Stimulated activated CD4-positive, alpha-beta T cell treated with anti-CD3 and anti-CD28 coated beads, Interleukin-15, amount 100 ng/mL, for 24 hours (primary cell): ENCODE data around the gene OSGEP.

Experiments
- DNase-seq: peaks from one replicate; pipeline ENCODE4 v3.0.0-alpha.2; 2020

OSGEP gene

DNA sequence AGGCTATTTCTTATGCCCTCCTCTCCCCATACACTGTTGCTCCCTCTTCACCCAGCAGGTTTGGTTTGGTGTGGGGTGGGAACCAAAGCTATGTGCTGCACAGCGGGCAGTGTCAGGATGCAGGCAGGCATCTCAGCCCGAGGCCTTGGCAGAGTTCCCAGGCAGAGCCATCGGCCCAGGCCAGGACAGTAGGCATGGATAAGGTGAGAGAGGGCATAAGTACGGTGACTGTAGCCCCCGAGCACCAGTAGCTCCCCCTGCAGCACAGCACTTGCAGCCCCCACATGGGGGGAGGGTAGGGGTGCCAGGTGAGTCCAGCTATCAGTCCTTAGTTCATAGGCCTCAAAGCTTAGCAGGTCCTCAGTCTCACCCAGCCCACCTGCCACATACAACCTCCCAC lies 25.8 kb downstream of the OSGEP start:
- no peak for DNase-seq

- DNase-seq: no peak
Measured at GRCh38 chr14:20428010-20428365, 26.6 kb downstream of the OSGEP start.

DNA sequence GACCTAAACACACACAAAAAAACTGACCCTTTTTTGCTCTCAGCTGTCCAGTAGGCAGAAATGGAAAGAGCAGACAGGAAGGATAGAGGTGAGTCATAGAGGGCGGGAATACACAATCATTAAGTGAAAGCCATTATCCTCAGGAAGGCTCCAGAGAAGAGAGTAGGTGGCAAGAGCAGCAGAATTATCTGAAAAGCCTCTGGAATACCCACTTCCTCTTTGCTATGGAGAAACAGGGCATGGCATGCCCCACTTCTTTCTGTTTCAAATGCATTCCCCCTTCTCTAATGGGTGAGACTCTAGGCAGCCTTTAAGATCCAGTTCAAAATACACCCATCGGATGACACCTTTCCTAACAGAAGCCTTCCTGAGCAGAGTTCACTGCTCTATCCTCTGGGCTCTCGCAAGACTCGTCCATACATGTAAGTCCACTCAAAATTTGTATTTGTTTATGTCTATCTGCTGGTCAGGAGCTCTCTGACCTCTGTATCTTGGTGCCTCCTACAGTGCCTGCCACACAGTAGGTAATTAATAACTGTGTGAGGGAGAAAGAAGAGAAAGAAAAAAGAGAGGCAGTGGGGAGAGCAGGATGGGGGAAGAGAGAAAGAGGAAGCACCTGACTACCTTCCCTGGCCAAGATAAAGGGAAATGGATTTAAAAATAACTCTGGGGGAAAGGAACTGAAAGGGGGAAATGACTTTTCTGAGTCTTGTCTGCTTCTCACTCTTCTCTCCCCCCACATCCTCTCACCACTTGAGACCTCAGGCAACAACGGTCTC lies 27.2 kb downstream of the OSGEP start:
- DNase-seq: no peak

- DNase-seq: no peak
Measured at GRCh38 chr14:20424851-20425250, 29.8 kb downstream of the OSGEP start.

DNA sequence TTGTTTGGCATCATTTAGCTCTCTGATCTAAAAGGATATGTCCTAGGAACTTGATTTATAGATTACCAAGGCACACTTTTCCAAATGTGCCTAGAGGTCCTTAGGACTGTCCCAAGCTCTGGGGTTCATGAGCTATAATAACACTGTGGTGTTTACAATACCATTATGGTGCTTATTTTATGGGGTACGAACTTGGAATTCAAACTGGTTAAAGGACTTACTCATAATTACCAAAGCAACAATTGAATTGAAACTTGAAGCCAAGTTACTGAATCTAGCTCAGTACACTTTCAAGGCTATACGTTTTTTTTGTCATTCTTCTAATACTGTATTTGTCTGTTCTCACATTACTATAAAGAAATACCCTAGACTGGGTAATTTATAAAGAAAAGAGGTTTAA lies 31.7 kb downstream of the OSGEP start:
- DNase-seq: no peak

DNA sequence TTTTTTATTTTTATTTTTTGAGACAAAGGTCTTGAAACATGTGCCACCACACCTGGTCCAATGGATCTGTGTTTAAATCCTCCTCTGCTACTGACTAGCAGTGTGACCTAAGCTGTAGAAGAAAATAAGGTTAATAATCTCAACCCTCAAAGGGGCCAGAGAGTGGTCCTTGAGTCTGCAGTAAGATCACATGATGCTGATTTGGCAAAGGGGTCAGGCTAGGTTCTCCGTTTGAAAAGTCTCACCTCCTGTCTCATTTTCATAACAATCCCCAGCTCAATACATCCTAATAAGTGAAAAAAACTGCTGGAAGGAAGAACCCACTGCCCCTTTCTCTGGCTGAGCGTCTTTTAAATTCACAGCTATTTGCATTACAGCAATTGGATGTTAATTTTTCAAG lies 33.3 kb downstream of the OSGEP start:
- DNase-seq: no peak

GRCh38 chr14:20419419-20419818 lies 35.2 kb downstream of the OSGEP start:
- no peak for DNase-seq

DNA sequence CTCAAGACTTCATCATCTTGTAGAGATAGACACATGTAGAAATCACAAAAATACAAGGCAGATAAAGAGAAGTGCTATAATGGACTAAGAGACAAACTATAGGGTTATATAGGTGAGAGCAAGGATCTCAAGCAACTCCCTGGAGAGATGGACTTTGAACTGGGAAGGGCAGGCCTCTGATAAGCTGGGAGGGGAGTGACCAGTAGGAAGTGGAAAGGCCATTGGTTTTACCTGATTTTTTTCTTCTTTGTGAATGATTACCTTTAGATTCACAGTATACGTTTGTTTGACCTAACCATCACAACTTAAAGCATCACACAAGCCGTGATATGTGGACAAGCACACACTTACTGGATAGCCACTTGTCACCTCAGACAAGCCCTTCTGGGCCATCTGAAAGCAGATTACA lies 36.1 kb downstream of the OSGEP start:
- no peak for DNase-seq

GRCh38 chr14:20417250-20418186 lies 37.1 kb downstream of the OSGEP start:
- no peak for DNase-seq

DNA sequence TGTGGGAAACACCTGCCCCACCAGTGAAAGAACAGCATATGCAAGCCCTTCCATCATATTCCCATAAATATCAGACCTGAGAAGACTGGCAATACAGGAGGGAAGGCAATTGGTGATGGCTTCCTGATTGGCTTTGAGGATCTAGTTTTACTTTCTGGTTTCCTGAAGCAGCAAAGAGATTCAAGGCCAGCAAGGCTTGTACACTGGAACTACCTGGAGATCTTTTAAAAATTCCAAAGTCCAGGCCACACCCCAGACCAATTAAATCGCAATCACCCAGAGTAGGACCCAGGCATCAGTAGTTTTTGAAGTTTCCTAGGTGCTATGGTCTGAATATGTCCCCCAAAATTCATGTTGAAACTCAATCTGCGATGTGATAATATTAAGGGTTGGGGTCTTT lies 38.4 kb downstream of the OSGEP start:
- DNase-seq: no peak

DNA sequence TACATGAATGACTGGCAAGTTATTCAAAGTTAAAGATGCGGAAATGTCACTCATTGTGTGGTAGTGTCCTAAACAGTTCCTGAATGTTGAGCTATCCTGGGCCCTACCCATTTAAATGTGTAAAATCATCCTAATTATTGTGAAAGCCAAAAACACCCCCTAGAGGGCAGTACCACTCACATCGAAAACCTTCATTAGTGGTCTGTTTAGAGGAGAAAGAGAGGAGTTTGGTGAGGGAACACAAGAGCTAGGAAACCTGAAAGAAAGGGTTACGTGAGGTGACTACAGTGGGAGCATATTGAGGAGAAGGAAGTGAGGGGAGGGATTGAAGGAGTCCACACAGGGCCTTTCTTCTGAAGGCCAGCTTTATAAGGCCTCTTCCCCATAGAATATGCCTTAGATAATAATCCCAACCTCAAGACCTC lies 38.8 kb downstream of the OSGEP start:
- peak; percentile 41 for DNase-seq

- peak; percentile 40 for DNase-seq
Measured at GRCh38 chr14:20413744-20414082, 40.9 kb downstream of the OSGEP start.

DNA sequence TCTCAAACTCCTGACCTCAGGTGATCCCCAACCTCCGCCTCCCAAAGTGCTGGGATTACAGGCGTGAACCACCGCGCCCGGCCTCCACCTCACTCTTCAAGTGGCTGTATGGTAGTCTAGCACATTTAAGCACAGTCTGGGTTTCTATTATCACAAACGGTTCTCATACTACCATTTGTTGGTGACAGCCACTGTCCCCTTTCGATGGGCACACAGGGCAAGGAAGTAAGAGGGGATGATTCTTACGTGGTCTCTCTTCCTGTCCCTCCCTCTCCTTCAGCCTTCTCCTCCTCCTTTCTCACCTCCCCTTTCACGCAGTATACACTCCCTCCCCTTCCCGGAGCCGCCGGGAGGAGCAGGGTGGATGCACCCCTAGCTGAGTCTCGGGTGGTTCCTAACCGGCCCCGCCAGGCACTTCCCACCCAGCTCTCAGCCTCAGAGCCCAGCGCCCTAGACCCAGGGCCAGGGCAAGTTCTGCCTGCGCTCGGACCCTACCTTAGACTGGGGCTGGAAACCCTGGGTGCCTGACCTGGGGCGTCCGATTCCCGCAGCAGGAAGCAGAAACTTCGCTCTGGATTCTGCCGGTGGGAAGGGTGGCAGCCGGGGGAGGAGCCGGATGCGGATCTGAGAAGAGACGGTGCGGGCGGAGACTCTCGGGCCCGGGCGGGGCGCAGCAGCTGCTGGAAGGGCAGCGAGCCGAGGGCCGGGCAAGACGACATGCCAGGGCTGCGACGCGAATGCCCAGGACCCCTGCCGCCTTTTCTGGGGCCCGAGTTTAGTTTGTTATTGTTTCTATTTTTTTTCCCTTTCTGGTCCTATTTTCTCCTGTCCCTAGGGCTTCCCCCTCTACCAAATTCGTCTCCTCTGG lies 41.5 kb downstream of the OSGEP start, which contains the start of gene TEP1:
TEP1 (minus strand) TSS at position 626 of the 868 bp plus-strand sequence. CDS start 5,062 bp downstream, outside the sequence.
- peak; percentile 89 for DNase-seq

DNA sequence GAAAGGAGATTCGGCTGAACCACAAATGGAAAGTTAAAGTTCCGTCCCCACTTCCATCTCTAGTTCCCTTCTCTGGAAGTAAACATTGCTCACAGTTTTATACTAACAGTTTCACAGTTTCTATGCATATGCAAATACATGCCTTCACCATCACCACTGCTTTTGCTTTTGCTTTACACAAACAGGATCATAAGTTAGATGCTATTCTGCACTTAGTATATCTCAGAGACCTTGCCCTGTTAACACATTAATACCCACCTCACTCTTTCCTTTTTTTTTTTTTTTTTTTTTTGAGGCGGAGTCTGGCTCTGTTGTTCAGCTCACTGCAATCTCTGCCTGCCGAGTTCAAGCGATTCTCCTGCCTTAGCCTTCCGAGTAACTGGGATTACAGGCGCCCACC lies 42.2 kb downstream of the OSGEP start:
- DNase-seq: no peak

- DNase-seq: no peak
Measured at GRCh38 chr14:20409226-20409625, 45.4 kb downstream of the OSGEP start.

DNA sequence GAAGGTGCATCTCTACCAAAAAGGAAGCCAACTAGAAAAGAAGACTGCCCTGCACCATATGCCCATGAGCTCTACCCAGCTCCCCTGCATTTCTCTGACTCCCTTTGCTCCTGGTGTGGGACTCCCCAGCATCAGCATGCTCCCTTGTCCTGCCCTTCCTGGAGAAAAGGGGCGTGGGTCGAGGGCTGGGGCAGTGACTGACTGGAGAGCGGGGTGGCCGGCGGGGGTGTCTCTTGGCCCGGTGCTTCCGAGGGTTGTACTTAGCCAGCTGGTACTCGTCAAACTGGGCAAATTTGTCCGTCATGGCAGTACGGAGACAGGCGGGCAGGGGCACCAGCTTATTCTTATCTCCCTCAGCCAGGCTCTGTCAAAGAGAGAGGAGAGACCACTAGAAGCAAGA lies 51.1 kb downstream of the OSGEP start:
- no peak for DNase-seq

DNA sequence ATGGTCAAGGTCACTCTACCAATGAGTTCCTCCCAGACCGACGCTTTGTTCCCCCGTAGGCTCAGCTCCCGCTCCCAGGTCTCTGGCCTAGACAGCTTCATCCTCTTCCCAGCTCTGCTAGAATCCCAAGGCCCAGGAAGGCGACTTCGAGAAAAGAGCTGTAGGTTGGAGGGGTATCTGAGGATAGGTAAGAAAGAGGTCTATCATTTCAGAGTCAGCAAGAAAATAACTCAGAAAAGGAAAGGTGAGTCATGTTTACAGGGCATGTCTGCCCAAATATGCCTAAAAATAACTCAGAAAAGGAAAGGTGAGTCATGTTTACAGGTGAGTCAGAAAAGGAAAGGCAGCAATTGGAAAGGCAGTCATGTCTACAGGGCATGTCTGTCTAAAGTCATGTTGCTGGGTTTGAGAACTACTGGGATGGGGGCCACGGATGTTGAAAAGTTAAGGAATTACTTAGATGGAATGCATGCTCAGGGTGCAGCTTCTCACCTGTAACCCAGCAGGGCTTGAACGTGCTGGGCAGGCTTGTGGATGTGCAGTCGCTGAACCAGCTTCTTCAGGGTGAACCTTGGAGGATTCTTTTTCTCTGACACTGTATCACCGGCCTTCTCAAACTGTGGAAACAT lies 53.5 kb downstream of the OSGEP start:
- peak; percentile 12 for DNase-seq

- no peak for DNase-seq
Measured at GRCh38 chr14:20400589-20400964, 54.0 kb downstream of the OSGEP start.

GRCh38 chr14:20397511-20397910 lies 57.1 kb downstream of the OSGEP start:
- no peak for DNase-seq
